Fibroblast of villous mesenchyme (primary cell): ENCODE results near the gene FAM163B. TPM values are rescaled to one million over a fixed set of nuclear protein-coding genes. Genes with fewer than 3 reads are reported as not detected.

Experiments used
- DNase-seq: peaks from one replicate; pipeline ENCODE4 v3.0.0-alpha.2; 2010; ENCODE audit warnings: low read depth
- H3K4me3 ChIP-seq: 2 replicates; pipeline ENCODE4 v1.5.1; 2011; ENCODE audit warnings: low read depth, mild to moderate bottlenecking, low read length
- CTCF ChIP-seq: IDR thresholded peaks from 2 replicates; pipeline ENCODE4 v1.5.1; 2012; ENCODE audit warnings: low read depth, mild to moderate bottlenecking, low read length; ENCODE audit not compliant: insufficient read depth
- total RNA-seq: library from RNA; depleted of rRNA; stranded (reverse); fragments of >200 nt; gene quantifications from 2 replicates; pipeline ENCODE4 v1.2.3, GENCODE V29; 2012

Gene FAM163B
- total RNA-seq, 1 donor, result not detected

- no peak for TF ChIP-seq CTCF
- DNase-seq, result peak; percentile 26
- H3K4me3 ChIP-seq, result no peak overlapping the region
Measured at GRCh38 chr9:133583586-133583985, 25.6 kb downstream of the FAM163B start.

- no peak overlapping the region for H3K4me3 ChIP-seq
- DNase-seq, result no peak
- no peak for TF ChIP-seq CTCF
Measured at GRCh38 chr9:133583111-133583510, 26.1 kb downstream of the FAM163B start.

- DNase-seq, result no peak
- TF ChIP-seq CTCF, result no peak
- no peak overlapping the region for H3K4me3 ChIP-seq
Measured at GRCh38 chr9:133582501-133583045, 26.6 kb downstream of the FAM163B start.

- TF ChIP-seq CTCF, result no peak
- H3K4me3 ChIP-seq, result no peak overlapping the region
- DNase-seq, result peak; percentile 99
Measured at GRCh38 chr9:133581513-133582343, 27.5 kb downstream of the FAM163B start.

GRCh38 chr9:133581011-133581410, 28.2 kb downstream of the FAM163B start:
- TF ChIP-seq CTCF, result no peak
- H3K4me3 ChIP-seq, result no peak overlapping the region
- DNase-seq, result no peak

GRCh38 chr9:133580419-133580738, 28.8 kb downstream of the FAM163B start:
- H3K4me3 ChIP-seq, result no peak overlapping the region
- no peak for TF ChIP-seq CTCF
- DNase-seq, result no peak
